ENCODE results near the gene SERGEF.

Gene SERGEF

GRCh38 chr11:17741487-17741886, 271.4 kb downstream of the SERGEF start:
- in situ Hi-C loops (cut with MboI; ENCODE audit: low sequenced_read_pairs): loop anchor here (25.0 kb wide), 1 partner anchor 246 kb away; no protein-coding TSS in a partner anchor

- in situ Hi-C loops (cut with MboI; ENCODE audit: low sequenced_read_pairs): loop anchor here (25.0 kb wide), 1 partner anchor 247 kb away; no protein-coding TSS in a partner anchor
These were observed 272.1 kb downstream of the SERGEF start for GRCh38 chr11:17740649-17741235.

- in situ Hi-C loops (cut with MboI; ENCODE audit: low sequenced_read_pairs): loop anchor here (25.0 kb wide), 1 partner anchor 247 kb away; no protein-coding TSS in a partner anchor
These were observed 272.9 kb downstream of the SERGEF start for GRCh38 chr11:17739945-17740338.

GRCh38 chr11:17738151-17738973, 274.5 kb downstream of the SERGEF start:
- in situ Hi-C loops (cut with MboI; ENCODE audit: low sequenced_read_pairs): loop anchor here (25.0 kb wide), 1 partner anchor 249 kb away; no protein-coding TSS in a partner anchor
